Inferior parietal cortex (tissue), 1 donor: ENCODE measurements around the gene P2RY2.
"Not testable (repeated sequence)": the region's sequence is repeated elsewhere in the genome, so short reads cannot be mapped to it uniquely, and the experiment has no call there.

Experiments
- DNase-seq: peaks from one replicate; pipeline ENCODE4 v3.0.0-alpha.2; 2016; ENCODE audit errors: extremely low spot score

The P2RY2 gene

GRCh38 chr11:73267906-73268540, 49.9 kb downstream of the P2RY2 start:
- DNase-seq: no peak

DNA sequence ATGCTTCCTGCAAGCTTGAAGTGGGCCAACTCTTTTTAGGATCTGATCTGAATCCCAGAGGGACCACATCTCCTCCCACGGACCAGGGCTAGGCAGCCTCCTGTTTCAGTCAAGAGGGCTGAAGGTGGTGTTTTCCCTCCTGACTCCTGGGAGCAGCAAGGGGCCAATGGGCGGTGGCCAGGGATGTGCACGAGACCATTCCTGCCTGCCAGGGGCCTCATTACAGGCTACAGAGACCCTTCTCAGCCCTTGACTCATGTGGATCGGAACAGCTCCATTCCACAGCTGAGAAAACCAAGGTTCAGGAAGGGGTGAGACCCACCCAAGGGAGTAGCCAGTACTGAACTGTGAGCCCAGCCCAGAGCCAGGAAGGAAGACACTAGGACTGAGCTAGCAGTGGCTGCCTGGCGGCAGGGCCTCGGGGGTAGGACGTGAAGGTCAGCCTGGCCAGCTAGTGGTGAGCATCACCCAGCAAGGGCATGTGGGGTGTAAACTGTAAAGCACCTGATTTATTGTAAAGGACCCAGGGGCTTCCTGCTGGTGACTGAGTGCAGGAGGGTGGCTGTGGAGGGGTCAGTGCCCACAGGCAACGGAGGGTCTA, 50.7 kb downstream of the P2RY2 start:
- no peak for DNase-seq

DNA sequence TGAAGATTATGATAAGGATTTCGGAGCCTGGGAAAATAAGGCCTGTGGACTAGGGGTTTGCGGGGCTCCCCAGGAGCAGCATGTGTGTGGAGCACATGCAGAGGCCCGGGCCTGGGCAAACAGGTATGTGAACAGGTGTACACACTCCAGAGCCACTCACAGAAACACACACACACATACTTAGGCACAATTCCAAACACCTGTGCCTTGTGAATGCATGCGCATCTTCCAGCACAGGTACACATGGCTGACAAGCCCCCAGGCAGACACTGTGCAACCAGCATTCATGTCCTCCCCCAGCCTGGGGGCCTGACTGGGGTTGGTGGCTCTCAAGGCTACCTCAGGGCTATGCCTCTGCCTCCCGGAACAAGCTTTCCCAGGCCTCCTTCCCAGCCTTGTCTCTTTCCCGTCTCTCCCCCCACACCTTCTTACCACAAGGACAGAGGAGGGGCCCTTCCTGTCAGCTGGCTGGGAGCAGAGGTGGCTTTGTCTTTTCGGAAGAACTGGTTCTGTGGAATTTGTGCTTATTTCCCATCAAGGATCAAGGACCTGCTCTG, 51.5 kb downstream of the P2RY2 start:
- no peak for DNase-seq

GRCh38 chr11:73270016-73270854, 52.2 kb downstream of the P2RY2 start:
- DNase-seq: no peak

- DNase-seq: no peak
Measured at GRCh38 chr11:73270855-73271477, 52.9 kb downstream of the P2RY2 start.

DNA sequence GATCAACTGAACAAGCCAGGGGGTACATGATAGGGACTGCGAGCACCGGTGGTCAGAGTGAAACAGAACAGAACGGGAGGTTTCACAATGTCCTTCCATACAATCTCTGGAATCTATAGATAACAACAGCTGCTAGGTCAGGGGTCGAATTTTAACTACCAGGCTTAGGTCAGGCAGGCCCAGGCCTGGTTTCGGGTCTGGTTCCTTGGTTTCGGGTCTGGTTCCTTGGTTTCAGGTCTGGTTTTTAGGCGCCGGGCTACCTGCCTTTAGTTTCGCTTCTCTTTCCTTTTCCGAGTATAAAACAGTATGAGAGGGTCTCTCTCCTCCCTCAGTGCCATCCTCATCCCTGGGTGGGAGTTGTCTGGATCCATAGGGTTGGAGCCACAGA, 53.4 kb downstream of the P2RY2 start:
- DNase-seq: not testable (repeated sequence)

DNA sequence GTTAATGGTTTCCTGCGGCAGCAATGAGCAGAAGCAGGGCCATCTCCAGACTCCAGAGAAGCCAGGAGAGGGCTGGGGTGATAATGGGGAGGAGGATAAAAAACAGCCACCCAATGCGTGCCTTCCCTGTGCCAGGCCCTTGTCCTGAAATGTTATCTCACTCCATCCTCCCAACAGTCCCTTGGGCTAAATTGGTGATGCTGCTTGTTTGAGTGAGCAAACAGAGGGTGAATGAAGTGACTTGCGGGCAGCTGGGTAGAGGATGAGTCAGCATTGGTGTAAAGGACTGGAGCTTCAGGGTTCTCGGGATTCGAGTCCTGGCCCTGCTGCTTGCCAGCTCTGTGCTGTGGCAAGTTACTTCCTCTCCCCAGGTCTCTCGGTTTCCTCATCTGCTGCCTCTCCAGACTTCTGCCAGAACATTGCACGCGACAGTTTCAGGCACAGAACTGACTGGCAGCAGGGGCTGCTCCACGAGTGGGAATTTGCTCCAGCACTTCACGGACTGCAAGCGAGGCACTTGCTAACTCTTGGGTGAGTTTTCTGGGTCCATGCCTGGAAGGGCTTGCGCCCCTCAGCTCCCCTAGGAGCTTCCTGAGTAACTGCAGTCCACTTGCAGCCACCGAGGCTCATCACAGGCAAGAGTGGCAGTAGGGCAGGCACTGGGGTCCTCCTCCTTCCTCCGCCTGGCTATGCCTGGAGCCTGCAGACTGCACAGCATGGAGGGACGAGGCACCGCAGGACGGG, 54.0 kb downstream of the P2RY2 start, which contains the start of gene P2RY6:
P2RY6 (plus strand) TSS at position 403 of the 744 bp plus-strand sequence. CDS start 24,181 bp downstream, outside the sequence.
- DNase-seq: no peak

GRCh38 chr11:73272680-73273038, 54.6 kb downstream of the P2RY2 start:
- no peak for DNase-seq

DNA sequence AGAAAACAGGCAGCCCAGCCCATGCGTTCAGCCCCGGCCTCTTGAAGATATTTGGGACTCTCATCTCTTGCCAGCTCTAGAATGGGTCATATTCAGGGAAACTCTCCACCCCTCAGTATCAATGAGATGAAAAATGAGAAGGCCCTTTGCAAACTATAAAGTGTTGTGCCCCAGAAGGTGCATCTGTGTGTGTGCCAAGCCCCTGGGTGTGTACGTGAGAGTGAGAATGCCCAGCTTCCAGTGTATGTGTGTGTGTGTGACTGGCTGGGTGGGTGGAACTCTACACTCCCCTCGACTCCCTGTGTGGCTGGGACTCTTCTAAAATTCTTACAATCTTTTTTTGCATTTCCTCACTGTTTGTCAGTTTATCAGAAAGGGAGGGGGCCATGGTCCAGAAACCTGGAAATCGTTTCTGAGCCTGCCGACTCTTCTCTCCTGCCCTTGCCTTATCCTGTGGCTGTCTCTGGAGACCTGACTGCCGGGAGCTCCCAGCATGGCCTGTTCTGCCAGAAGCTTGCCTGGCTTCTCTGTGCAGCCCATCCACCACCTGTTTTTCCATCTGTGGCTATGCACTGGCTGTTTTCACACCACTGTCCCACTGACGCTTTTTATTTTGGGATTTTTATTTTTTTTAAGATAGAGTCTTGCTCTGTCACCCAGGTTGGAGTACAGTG, 55.3 kb downstream of the P2RY2 start:
- no peak for DNase-seq

DNA sequence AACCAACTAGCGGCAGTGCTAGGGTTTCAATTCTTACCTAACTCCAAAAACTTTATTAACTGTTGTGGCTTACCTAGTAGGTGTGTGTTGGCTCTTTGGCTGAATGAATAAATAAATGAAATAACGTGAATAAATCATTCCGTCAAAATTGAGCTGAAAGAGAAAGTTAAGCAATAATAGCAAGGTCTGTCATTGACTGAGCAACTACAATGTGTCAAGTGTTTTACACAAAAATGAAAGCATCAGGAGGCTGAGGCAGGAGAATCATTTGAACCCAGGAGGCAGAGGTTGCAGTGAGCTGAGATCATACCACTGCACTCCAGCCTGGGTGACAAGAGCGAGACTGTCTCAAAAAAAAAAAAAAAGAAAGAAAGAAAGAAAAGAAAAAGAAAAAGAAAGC, 56.1 kb downstream of the P2RY2 start:
- DNase-seq: not testable (repeated sequence)

DNA sequence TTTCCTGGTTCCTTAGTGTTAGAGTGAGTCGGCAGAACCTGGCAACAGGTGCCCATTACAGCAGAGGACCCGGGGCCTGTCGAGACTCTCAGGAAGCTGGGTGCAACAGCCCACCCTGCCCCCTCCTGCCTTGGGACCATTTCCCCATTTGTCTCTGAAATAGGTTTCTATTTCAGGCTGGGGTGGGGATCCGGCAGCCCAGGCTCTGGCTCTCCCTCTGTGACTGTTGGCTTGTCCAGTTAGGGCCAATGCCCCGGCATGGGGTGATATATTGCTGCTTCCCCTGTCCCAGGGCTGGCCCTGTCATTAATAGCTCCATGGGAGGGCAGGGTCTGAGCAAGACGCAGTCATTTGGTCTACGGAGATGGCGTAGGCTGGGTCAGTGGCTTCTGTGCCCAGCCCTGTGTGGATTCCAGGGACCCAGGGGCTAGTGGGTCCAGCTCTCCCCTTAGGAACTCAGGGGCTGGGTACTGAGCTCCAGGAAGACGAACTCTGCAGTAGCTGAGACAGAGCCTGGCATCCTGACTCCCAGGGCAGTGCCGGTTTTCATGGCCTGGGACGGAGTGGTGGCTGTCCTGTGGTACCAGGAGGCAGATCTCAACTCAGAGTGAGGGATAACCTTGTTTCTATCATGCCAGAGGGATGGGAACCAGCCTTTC, 56.8 kb downstream of the P2RY2 start:
- no peak for DNase-seq

GRCh38 chr11:73275381-73275750, 57.3 kb downstream of the P2RY2 start:
- no peak for DNase-seq

DNA sequence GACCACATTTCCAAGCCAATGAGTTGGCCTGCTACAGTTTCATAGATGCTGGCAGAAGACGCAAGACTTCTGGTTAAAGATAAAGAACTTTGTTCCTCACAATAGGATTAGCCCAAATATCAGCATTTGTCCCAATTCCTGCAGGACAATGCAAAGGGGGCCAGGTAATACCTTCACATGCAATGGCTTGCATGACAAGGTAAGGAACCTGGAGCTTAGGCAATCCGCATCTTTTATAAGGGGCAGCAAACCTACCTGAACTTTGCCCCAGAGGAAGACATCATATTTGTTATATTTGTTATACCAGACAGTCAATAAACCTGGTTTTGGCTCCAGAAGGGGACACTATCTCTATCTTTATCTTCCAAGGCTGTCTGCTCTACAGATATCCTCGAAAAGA, 59.4 kb downstream of the P2RY2 start:
- DNase-seq: no peak

GRCh38 chr11:73280626-73281025, 62.5 kb downstream of the P2RY2 start:
- DNase-seq: no peak

DNA sequence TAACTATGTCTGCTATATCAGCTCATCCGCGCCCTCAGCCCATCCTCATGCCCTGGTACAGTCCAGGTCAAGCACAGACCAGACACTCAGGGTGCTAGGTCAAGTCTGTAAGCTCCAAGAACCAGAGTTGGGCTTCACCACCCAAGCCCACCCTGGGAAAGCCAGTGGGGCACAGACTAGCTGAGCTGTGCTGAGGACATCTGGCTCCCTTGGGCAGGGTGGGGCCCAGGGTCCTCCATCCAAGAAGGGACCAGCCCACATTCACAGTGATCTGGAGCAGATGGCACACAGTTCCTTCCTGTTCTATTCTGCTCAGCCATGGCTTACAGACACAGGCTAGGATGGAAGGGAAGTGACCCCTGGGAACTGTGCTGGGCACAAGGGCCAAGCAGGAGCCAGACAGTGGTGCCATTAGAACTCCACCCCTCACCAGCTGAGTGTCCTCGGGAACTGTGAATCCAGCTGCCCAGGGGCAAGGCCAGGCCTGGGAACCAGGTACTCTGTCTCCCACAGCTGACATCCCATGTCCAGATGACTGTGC, 63.2 kb downstream of the P2RY2 start:
- DNase-seq: no peak

GRCh38 chr11:73281796-73282660, 63.9 kb downstream of the P2RY2 start:
- no peak for DNase-seq

DNA sequence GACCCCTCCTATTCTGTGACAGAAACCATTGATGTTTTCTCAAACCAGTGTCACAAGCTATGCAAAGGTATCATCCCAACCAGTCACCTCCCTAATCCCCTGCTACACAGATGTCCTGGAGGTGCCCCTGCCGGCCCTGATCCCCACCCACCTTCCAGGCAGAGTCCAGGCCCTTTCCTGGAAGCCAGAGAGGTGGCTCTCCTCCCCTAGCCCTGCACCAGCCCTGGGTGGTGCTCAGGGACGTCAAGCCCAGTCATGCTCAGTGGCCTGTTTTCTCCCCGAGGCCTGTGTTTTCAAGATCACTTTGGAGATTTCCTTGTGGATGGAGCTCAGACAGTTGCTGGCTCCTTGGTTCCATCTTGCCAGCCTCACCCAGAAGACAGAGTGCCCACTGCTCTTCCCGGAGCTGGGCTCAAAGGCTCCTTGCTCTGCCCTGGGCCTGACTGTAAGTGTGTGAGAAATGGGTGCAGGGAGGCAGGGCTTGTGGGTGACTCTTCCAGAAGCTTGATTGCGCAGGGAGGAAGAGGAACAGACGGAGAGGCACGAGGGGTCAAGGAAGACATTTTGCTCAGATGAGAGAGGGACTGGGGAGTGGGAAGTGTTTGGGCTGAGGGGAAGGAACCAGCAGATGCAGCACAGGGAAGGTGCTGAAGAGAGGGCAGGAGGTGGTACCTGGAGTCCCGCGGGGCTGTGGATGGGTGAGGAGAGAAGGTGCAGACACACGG, 65.4 kb downstream of the P2RY2 start:
- no peak for DNase-seq

GRCh38 chr11:73284106-73284505, 66.0 kb downstream of the P2RY2 start:
- no peak for DNase-seq
